AG08396 (cell line): Measurements from ENCODE around the gene CRACDL.

Source experiments
- DNase-seq: peaks from one replicate; pipeline ENCODE4 v3.0.0; 2012; ENCODE audit warnings: low spot score, mixed read lengths

Gene CRACDL

DNA sequence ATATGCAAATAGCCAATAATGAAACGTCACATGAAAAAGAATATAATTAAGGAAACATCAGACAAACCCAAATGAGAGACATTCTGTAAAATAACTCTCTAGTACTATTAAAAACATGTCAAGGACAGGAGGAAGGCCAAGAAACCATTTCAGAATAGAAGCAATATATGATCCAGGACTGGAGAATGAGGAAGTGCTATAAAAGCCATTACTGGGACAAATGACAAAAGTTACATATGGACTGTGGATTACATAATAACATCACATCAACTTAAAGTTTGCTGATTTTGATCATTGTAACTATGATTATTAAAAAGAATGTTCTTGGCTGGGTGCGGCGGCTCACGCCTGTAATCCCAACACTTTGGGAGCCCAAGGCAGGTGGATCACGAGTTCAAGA, 81.3 kb downstream of the CRACDL start:
- no peak for DNase-seq

DNA sequence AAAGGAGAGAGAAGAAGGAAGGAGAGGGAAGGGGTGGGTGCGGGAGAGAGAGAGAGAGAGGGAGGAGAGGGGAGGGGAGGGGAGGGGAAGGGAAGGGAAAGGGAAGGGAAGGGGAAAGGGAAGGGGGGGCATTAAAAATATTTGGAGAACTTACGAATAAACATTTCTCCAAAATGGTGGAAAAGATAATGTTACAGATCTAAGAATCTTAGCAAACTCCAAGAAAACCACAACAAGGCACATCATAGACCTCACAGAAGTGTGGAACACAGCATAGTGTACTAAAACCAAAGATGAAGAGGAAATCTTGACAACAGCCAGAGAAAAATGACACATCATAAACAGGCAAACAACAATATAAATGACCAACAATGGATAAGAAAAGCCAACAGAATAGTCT, 83.1 kb downstream of the CRACDL start:
- no peak for DNase-seq

DNA sequence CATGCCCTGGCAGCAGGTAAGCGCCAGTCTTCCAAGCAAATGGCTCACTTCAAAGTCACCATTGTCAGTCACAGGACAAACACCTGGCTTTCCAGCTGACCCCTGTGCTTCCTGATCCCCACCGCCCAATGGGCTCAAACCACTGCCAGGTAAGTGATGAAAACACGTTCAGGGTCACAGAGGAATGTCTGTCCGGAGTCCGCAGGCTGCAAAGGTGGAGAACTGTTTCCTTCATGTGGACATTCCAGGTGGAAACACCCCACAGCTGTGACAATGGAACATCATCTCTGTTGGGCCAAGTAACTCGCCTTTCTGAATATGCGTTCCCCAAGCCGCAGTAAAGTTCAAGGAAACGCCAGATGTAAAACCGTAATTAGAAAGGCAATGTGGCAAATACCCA, 86.0 kb downstream of the CRACDL start:
- DNase-seq, result no peak

DNA sequence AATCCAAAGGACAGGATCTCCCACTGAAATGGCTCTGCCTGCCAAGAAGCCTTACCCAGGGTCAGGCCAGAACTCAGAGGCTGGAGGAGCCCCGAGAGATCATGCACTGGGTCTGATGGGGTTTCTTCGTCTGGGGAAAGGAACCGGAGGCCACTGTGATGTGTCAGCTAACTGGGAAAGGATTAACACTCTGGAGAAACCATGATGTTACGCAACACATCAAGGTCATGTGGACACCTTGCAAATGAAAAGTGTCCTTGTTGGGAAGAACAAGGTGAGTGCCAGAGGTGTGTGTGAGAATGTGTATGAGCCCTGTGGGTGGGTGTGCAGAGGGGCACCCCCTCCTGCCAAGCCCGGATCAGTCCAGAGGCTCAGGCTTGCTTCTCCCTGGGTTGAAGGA, 86.9 kb downstream of the CRACDL start:
- DNase-seq, result no peak

DNA sequence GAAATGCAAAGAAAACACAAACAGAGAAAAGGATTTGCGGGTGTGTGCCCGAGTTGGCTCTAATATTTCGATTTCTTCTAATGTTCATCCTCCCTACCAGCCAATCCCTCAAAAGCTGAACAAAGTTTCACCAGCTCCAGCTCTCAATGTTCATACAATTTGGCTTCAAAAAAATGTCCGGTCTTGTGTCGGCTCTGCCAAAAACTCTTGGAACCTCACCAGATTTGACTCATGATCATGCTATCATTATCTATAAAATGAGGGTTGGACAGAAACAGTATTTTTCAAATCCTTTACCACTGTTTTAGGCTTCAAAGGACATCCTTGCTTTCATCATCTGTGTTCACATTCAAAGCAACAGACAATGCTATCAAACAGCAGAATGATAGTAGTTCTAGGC, 88.2 kb downstream of the CRACDL start:
- no peak for DNase-seq

DNA sequence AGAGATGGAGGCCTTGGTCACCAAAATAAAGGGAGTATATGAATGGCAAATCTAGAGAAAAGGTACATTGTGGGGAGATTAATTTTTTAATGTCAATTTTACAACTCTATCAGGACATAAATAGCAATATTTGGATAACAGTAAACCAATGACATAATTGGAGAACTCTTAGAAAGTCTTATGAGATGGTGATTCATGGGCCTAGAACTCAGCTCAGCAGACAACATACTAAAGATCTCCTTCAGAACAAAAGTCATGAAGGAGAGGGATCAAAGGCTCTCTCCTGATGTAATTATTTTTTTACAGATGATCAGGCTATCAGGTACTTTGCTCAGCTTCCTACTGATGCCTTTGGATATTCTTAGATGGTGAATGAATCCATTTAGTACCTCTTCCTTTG, 90.0 kb downstream of the CRACDL start:
- DNase-seq, result no peak

DNA sequence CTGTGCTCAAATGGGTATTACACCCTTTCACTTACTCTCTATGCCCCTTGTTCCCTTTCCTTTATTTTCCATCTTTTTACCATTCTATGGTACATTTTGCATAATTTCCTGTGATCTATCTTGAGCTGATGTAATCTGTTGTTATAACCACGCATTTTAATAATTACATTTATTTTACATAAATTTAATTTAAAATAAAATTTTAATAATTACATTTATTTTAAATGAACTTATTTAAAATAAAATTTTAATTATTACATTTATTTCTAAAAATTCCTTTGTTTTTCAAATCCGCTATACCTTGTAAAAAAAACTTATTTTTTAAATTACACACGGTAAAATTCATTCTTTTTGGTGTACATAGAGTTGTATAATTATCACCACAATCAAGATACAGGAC, 93.9 kb downstream of the CRACDL start:
- no peak for DNase-seq

DNA sequence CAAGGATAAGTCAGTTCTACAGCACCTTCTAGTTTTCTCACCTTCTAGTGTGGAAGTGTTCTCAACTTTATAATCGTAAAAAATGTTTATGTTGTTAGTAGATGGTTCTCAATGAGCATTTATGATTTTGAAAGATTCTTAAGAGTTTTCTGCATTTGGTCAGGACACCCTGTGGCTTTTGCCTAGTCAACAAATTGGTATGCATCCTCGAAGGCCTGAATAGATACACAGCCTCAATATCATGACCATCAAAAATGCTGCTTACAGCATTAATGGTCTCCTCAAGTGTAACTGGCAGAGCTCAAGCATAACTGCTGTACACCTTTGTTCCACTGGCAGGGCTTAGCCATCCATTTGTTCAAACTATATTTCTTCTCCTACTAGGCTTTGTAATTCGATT, 96.7 kb downstream of the CRACDL start:
- DNase-seq, result no peak

DNA sequence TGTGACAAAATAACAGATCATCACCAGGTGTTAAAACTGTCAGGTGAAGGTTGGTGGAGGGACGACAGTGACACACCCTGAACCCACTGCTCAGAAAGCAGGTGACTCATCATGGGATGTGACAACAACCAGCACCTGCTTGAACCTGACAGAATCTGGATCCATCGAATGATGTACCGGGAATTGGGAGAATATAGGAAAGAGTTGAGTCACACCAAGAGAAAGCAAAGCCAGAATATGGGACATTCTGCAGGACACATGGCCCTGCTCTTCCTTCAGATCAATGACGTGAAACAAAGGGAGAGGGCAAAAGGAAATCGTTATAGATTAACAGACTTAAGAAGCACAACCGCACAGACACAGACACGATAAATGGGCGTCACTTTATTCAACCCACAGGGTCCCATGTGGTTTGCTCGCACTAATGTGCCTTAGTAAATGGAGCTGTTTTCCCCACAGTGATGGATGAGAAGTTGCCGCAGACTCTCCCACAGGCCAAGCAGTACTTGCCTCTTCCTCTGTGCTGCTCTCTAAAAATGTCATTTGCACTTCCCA, 100.1 kb downstream of the CRACDL start:
- DNase-seq, result no peak

DNA sequence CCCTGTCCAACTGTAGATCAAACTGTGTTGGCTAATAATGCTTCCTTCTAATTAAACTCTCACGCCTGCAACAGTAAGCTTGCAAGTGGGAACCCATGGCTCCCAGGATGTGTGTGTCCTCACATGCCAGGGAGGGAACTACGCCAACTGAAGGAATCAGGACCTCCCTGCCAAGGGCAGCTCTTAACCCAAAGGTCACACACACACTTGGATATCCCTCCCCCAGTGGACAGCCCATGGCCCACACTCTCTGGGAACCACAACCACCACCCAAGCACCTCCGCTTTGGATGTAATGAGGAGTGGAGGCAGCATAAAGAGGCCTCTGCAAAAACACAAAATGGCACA, 102.1 kb downstream of the CRACDL start:
- peak; percentile 1 for DNase-seq

DNA sequence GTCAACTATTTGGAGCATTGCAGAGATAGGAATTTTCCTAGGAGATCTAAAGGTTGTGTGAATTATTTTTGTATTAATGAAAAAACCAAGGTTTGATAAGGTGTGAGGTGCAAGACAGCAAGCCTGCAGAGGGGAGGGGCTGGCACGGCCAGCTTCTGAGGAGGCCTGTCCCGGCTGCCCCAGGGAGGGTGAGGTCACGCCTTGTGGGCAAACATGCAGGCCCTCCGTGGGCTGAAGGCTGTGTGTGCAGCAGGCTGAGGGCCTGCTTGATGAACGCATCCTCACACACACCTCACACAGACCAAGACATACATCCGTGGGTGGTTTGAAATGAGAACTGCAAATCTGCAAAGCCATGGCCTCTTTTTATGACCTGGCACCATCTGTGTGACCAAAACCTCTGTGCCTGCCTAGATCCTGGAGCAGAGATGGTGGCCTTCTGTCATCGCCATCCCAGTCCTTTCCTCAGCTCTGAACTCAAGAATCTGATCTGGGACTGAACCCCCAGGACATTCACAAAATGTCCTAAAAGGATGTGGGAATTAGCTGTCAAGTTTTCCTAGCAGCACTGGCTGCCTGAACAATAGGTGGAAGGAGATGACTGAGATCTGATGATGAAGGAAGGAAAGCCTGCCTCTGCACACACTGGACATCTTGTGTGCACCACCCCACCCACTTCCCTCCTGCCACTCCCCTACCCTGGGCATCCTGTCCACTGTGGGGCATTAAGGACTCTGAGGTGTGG, 102.7 kb downstream of the CRACDL start:
- DNase-seq, result peak; percentile 1

DNA sequence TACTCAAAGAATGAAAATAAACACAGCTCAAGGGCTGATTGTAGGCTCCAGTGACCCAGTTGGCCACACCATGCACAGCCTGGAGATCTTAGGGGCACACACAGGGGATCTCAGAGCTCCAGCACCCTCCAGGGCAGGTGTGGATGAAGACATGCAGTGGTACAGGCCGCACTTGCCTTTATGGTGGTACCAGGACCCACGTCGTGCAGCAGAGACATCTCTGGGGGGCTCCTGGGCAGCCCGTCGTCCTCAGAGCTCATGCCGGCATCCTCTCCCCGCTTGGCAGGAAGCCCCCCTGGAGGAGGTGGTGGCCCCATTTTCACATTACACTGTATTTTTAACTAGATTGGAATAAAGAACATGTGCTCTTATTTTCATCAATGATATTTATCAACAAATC, 103.9 kb downstream of the CRACDL start:
- no peak for DNase-seq

DNA sequence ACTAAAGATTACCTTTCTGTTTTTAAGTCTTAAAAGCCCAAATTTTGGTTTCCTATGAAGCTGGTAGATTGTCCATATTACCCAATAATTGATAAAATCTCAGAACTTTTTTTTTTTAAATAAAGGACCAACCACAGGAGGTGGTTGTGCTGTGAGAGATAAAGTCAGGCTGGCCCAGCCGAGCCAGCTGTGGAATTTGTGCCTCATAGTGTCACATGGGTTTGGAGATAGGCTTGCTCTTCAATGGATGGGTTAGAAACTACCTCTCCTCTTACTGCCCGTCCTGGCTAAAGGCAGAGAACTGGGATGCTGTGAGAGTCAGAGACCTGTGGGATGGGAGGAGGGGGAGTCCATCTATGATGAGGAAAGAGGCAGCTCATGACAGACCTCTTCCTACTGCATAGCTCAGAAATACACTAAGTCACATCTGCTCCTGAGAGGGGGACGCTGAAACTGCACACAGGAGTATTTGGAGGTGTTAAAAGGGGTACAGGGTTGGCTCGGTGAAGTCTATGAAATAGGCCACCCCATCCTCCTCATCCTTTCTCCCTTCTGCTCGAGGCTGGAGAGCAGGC, 105.4 kb downstream of the CRACDL start:
- DNase-seq, result no peak

DNA sequence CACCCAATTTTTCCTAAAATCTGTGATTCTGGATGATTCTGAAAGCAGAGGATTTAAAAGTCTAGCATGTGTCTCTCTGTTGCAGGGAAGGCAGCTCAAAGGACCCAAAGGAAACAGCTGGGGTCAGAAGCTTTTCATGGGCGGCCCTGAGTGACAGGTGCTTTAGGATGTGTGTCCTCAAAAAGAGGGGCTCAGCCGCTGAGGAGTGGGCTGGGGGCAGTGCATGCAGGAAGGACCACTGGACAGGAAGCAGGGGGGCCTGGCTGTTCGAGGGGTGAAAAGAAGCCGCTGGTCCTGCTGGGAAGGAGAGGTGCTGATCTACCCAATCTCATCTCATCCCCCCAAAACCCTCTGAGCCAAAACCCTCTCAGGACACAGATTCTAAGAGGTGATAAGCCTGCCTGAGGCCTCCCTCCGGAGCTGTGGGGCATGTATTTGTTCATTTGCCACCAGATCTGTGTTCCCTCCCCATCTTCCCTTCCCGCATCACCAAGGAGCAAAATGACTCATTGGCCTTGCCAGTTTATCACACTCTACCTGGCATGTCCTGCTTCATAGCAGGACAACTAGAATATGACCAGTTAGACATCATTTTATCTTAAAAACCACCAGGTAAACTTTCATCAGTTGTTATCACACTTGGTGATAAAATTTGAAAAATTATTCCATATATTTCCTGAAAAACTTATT, 106.3 kb downstream of the CRACDL start:
- no peak for DNase-seq

DNA sequence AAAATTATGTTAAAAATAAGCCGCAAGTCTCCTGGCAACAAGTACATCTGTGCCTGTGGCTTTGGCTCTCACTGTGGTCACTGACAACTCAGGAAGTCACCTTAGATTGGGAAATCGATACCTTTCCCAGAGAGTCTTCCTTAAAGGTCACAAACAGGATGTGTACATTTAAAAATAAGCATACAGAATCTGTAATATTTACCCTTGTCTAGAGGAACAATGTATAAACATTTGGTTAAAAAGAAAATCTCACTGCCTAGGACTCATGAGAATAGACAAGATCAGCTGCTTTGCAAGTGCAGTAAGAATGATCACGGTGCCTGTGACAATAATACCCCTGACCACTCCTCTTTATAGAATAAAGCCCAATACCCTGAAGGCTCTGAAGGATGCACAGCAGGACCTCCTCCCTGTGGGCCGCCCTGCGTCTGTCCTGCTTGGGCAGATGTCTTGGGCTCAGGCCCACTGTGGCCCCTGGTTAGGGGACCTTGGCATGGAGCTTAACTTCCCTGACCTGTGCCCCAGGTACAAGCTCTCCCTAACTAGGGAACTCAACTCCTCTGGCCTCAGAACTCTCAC, 107.1 kb downstream of the CRACDL start:
- DNase-seq, result no peak

DNA sequence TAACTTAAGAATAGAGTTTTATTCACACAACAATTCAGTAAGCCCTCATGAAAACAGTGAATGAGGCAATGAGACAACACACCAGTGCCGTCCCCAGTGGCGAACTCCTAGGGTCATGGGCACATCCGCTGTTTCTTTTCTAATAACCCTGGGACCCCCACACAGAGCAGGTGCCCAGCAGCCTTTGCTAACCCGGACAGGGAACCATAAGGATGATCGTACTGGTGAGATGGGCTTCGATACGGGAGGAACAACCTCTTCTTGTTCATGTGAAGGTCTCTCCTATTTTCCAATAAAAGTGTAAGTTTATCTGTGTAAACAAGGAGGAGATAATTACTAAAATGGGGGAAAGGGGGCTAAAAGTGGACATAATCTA, 107.7 kb downstream of the CRACDL start:
- no peak for DNase-seq

DNA sequence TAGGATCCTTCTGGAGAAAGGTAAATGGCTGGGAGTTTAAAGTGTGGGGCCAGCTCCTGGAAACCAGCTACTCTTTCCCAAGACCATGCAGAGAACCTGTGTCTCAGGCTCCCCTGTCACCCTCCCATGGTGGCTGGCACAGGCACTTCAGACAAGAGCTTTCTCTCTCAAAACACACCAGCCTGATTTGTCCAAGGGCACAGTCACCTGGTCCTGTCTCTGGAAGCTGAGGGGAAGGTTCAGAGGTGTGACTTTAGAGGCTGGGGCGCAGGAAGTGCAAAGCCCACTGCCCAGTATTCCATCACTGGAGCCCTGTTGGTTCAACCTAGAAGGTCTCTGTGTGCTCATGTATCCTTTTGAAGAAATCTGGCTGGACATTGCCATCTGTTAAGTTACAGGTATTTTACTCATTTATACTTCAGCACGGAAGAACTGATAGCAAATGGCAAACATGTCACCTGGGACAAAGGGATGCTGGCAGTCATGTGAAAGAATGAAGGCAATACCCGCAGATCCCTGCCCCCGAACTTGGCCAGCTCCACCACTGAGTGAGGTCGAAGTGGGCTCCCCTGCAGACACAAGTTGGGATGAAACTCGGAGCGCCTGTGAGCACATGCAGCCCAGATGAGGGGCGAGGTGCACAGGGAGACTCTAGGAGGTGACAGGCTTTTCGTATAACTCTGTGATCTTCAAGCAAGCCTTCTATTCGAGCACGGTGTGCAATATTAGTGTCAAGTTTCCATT, 108.2 kb downstream of the CRACDL start:
- no peak for DNase-seq

DNA sequence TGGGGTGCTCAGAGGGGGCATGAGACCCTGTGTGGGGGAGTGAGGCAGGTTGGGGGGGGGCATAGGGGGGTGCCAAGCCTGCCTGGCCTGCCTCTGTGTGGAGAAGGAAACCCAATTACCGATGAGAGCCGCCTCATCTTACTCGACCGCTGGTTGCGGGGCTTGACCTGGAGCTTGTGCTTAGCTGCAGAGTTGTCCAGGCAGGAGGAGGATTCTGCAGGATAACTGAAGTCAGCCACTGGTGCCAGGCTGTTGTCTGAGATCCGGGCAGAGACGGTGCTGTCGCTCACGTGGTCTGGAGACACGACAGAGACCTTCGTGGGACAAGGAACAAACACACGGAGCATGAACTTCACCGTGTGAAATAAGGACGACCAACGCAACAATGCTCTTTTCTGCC, 109.2 kb downstream of the CRACDL start:
- no peak for DNase-seq

DNA sequence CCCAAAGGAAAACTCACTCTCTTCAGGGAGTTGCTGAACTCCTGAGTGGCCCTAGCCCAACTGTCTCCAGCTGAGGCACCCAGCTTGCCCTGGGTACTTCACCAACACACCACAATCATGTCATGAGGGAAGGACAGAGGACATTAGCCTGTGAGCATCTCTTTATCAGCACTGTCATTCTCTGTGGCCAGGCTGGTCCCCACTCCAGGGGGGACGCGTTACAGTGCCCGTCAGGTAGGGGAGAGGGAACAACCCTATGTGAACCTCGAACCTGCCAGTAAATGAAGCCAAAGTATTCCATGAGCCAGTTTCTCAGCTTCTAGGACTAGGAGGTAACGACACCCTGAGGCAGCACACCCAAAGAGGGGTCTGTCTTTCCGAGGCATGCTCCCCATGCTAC, 110.2 kb downstream of the CRACDL start:
- DNase-seq, result no peak

DNA sequence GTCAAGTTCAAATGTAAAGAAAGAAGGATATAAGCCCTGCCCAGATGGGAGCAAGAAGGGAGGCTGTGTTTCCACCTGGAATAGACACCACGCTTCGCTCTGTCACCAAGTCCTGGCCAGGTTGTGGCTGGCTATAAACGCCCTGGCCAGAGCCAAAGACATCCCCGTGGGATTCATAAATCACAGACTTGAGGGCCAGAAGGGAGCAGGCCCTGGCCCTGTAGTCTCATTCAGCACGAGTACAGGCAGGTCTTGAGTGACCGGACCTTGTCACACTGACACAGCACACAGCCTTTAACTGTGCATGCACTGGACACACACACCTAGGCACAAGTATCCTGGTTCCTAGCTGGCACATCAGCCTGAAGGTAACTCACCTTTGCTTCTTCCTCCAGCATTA, 110.6 kb downstream of the CRACDL start:
- DNase-seq, result no peak

DNA sequence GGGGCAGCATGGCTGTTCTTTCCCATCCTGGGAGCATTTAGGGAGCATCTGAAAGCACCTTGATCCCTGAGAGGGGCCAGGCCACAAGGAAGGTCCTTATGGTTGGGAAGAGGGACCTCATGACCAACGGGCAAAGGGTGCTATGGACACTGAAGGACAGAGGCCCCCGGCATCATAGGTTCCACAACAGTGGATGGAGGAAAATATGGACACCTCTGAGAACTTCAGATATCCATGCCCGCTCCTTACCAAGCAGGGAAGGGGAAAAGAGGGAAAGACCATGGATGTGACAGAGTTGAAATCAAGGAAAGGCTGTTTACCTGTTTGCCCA, 111.0 kb downstream of the CRACDL start:
- no peak for DNase-seq

DNA sequence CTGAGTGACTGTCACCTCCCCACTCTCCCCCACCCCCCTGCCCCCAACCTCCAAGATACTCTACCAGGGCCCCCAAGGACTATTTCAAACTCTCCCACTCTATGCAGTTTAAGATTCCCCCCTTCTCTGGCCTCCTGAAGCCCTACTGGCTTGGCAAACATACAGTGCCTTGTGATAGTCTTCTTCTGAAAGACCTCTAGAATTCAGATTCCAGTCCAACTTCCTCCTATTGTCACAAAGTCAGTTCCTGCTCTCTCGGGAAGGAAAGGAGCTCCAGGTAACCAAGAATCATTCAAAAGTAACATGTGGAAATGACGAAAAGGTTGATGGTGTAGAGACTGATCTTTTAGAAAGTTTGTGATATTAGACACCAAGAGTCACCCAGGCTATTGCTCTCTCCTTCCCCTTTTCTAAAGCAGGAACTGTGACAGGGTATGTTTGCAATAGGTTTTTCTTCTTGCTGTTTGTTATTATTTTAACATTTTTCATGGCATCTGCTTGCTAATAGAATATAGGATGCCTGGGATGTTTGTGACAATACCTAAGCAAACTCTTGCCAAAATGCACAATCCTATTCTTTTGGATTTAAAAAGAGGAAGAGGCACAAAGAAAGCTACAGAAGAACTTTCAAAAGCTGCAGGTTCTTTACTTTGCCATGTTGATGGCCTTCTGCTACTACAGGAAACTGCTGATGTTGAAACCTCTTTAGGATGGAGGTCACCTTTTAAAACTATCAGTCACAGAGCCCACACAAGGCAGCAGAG, 111.6 kb downstream of the CRACDL start:
- DNase-seq, result no peak
